Thoracic aorta (tissue), 2 donors: ENCODE measurements around the gene MTREX. TPM values are rescaled to one million over a fixed set of nuclear protein-coding genes. Genes with fewer than 3 reads are reported as not detected.

Experiments
- ATAC-seq: fragments of 150-250 bp; one replicate; pipeline ENCODE4 v1.8.0; 2017; ENCODE audit warnings: low read depth; ENCODE audit not compliant: insufficient number of reproducible peaks, low FRiP score
- DNase-seq: peaks from one replicate; pipeline ENCODE4 v3.0.0-alpha.2; 2020; ENCODE audit warnings: low spot score
- H3K27ac ChIP-seq, 2 donors: fragments of 200-600 bp; sonication (generic); 1 replicate in 1 of 2; 2 replicates in 1 of 2; pipeline ENCODE4 v1.5.1; 2016; ENCODE audit warnings: mild to moderate bottlenecking in 2 of 2, moderate library complexity in 2 of 2
- H3K27me3 ChIP-seq: fragments of 200-600 bp; sonication (generic); replicated peaks from 2 replicates; pipeline ENCODE4 v1.6.0; 2016; ENCODE audit warnings: mild to moderate bottlenecking; ENCODE audit not compliant: insufficient read depth
- H3K36me3 ChIP-seq: fragments of 200-600 bp; sonication (generic); one replicate; pipeline ENCODE4 v1.5.1; 2016
- H3K4me1 ChIP-seq, 2 donors: fragments of 200-600 bp; sonication (generic); 1 replicate in 1 of 2; 2 replicates in 1 of 2; pipeline versions ENCODE4 v1.5.1 to v1.6.0; 2016; ENCODE audit warnings: low read depth in 2 of 2, mild to moderate bottlenecking in 1 of 2; ENCODE audit not compliant: control insufficient read depth in 1 of 2
- H3K4me3 ChIP-seq: fragments of 200-600 bp; sonication (generic); 2 replicates; pipeline ENCODE4 v1.5.1; 2016; ENCODE audit warnings: mild to moderate bottlenecking
- H3K9me3 ChIP-seq: fragments of 200-600 bp; sonication (generic); 2 replicates; pipeline ENCODE4 v1.5.1; 2016
- total RNA-seq, 2 donors: library from RNA; depleted of rRNA; stranded (reverse); fragments of >200 nt; gene quantifications; one replicate each; pipeline versions ENCODE4 v1.1.0 to v1.2.3, GENCODE V29; 2016
- TF ChIP-seq, protein P1 (sequence below): fragments of 200-600 bp; sonication (generic); IDR thresholded peaks from one replicate; pipeline ENCODE4 v1.5.1; 2019; ENCODE audit warnings: antibody characterized with exemption

MTREX gene
- total RNA-seq, 2 donors from 2014 or later, result 42.4 to 61.6 TPM

DNA sequence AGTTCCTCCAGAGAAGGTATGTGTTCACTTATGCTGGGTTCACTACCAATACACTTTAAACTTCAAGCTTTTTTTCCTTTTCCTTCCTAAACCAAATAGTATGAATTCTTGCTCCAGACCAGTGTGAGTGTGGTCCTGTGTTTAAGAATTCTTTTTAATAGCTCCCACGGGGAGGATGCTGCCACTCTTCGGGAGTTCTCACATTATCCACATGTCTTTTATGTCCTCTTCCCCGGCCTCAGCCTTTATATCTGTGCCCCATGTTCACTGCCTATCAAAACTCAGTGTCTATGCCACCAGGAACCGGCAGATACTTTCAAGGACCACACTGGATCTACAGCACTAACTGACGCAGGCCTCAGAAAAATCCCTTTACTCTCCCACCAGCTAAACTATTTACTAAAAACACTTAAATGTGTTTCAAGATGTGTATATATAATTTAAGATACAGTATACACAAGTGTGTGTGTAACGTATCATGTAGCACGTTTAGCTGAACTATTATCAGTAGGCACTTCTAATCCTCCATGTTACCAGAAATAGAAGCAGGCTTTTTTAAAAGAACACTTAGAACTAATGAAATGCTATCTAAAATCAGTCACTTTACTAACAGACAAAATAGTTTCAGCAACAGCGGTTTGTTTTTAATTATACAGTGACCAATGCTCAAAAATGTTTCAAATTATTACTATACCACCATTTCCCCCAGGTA, 139.0 kb downstream of the MTREX start:
- ATAC-seq (no peak), DNase-seq (no peak)
- Histone ChIP-seq H3K27ac (peak overlapping the region; percentile 1 to 61), H3K9me3 (no peaks in the 10 kb centered on the region), H3K36me3 (no peaks in the 10 kb centered on the region), H3K27me3 (no peaks in the 10 kb centered on the region), H3K4me1 (peaks cover 17 to 53% of the 10 kb centered on the region in 2 donors), H3K4me3 (no peak overlapping the region)
- TF ChIP-seq, protein P1, sequence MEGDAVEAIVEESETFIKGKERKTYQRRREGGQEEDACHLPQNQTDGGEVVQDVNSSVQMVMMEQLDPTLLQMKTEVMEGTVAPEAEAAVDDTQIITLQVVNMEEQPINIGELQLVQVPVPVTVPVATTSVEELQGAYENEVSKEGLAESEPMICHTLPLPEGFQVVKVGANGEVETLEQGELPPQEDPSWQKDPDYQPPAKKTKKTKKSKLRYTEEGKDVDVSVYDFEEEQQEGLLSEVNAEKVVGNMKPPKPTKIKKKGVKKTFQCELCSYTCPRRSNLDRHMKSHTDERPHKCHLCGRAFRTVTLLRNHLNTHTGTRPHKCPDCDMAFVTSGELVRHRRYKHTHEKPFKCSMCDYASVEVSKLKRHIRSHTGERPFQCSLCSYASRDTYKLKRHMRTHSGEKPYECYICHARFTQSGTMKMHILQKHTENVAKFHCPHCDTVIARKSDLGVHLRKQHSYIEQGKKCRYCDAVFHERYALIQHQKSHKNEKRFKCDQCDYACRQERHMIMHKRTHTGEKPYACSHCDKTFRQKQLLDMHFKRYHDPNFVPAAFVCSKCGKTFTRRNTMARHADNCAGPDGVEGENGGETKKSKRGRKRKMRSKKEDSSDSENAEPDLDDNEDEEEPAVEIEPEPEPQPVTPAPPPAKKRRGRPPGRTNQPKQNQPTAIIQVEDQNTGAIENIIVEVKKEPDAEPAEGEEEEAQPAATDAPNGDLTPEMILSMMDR, result no peak

DNA sequence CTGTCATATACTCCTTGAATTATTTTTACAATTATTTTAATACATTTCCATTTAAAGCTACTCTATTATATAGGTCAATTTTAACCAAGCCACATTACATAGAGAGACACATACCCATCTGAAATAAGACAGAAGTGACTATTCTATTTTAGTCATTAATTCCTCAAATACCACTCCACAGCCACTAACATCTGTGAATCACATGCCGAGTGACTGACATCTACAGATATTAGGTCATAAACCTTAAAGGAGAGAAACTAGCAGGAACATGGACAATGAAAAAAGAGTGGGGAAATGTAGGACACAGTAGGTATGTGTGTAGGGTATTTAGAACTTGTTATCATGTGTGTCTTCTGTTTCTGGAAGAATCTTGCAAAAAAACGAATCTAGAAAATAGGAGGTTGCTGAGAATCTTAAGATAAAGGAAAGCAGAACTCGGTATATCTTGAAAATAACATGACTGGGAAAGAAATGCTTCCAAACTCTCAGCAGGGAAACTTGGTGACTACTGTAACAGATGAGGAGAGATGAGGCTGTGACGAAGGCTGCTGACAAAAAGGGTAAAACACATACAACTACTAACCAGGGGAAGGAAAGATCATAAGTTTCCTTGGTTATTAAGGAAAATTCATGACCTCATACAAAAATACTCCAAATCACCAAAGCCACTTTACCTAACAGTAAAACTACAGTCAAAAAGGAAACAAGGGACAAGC, 142.4 kb downstream of the MTREX start:
- peaks cover 24 to 59% of the 10 kb centered on the region in 2 donors for H3K4me1 ChIP-seq
- no peak overlapping the region for H3K4me3 ChIP-seq
- H3K27me3 ChIP-seq, result no peaks in the 10 kb centered on the region
- H3K36me3 ChIP-seq, result no peaks in the 10 kb centered on the region
- H3K9me3 ChIP-seq, result no peaks in the 10 kb centered on the region
- TF ChIP-seq, protein P1, result no peak
- H3K27ac ChIP-seq, result peak overlapping the region in 1 of 2 donors; percentile 3
- DNase-seq (no peak), ATAC-seq (no peak)

DNA sequence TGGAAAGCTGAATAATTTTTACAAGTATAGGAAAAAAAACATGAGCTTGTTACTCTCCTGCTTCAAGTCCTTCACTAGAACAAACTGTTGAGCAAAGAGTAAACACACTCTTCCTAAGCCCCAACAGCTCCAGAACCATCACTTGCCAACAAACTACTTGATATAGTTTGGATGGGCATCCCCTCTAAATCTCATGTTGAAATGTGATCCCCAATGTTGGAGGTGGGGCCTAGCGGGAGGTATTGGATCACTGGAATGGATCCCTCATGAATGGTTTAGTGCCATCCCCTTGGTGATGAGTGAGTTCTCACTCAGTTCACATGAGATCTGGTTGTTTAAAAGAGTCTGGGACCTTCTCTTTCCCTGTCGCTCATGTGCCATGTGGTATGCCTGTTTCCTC, 144.2 kb downstream of the MTREX start:
- Histone ChIP-seq H3K27ac (no peak overlapping the region), H3K4me3 (no peak overlapping the region), H3K27me3 (no peaks in the 10 kb centered on the region), H3K4me1 (peaks cover 13 to 41% of the 10 kb centered on the region in 2 donors), H3K36me3 (no peaks in the 10 kb centered on the region), H3K9me3 (no peaks in the 10 kb centered on the region)
- TF ChIP-seq, protein P1, result no peak
- ATAC-seq (no peak), DNase-seq (no peak)

DNA sequence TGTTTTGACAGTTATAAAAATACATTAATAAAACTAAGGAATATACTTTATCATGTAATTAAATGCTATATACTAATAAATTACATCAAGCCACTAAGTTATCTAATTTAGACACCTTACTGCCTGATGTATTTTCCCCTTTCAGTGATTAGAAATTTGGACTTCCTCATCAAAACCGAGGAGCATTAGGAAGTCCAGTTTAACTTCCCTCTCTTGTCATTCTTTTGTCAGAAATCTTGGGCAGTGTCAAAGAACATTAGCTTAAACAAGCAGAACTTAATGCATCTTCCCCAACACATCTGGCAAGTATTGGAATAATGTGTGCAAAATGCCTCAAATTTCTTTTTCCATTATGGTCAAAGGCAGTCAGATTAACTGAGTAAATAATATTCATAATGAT, 145.4 kb downstream of the MTREX start:
- DNase-seq, result no peak
- Histone ChIP-seq H3K36me3 (no peaks in the 10 kb centered on the region), H3K4me1 (peaks cover 13 to 33% of the 10 kb centered on the region in 2 donors), H3K27ac (no peak overlapping the region), H3K27me3 (no peaks in the 10 kb centered on the region), H3K4me3 (no peak overlapping the region), H3K9me3 (no peaks in the 10 kb centered on the region)
- no peak for ATAC-seq
- TF ChIP-seq, protein P1, result no peak

DNA sequence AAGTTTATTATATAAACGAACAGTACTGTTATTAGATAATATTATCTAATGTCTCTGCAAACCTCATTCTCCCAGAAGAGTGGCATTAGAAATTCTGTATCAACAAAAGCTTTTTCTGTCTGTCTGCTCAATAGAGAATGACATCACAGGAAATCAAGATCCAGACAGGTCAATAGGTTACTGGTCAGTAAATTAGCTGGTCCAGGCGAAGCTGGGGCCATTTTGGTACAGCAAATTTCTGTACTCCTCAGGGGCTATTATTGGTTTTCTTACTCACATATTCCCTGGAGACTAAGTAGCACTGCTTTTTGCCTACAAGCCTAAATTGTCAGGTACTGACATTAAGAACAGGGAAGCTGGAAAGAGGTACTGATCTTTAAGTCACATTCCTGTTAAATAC, 146.5 kb downstream of the MTREX start:
- Histone ChIP-seq H3K27ac (no peak overlapping the region), H3K4me3 (no peak overlapping the region), H3K36me3 (no peaks in the 10 kb centered on the region), H3K4me1 (peaks cover 13 to 25% of the 10 kb centered on the region in 2 donors), H3K9me3 (no peaks in the 10 kb centered on the region), H3K27me3 (no peaks in the 10 kb centered on the region)
- ATAC-seq (no peak), DNase-seq (no peak)
- TF ChIP-seq, protein P1, result no peak
